GM23338 (cell line): ENCODE measurements around the gene ANKRD6. TPM values are rescaled to one million over a fixed set of nuclear protein-coding genes. Genes with fewer than 3 reads are reported as not detected.

Experiments
- ATAC-seq: fragments of 200-7000 bp; cut with Tn5 transposase; 3 replicates; pipeline ENCODE4 v1.9.1; 2020
- DNase-seq: peaks from one replicate; pipeline ENCODE4 v3.0.0-alpha.2; 2015; ENCODE audit warnings: low spot score
- H2AFZ ChIP-seq: fragments of 200-600 bp; sonication (generic); 2 replicates; pipeline ENCODE4 v1.8.0; 2016; ENCODE audit warnings: antibody characterized with exemption, mild to moderate bottlenecking, moderate library complexity
- H3F3A ChIP-seq: fragments of 200-600 bp; sonication (generic); replicated peaks from 2 replicates; pipeline ENCODE4 v1.8.0; 2017; ENCODE audit warnings: antibody characterized with exemption, mixed run types, low read depth
- H3K27ac ChIP-seq: fragments of 200-600 bp; sonication (generic); 2 replicates; pipeline ENCODE4 v1.6.1; 2016; ENCODE audit warnings: low read depth
- H3K27me3 ChIP-seq: fragments of 200-600 bp; sonication (generic); 2 replicates; pipeline ENCODE4 v1.8.0; 2016; ENCODE audit warnings: mild to moderate bottlenecking, mixed run types, moderate library complexity; ENCODE audit not compliant: insufficient read depth
- H3K36me3 ChIP-seq: fragments of 200-600 bp; sonication (generic); 2 replicates; pipeline ENCODE4 v1.8.0; 2016; ENCODE audit warnings: mild to moderate bottlenecking; ENCODE audit not compliant: insufficient read depth
- H3K4me1 ChIP-seq: fragments of 200-600 bp; sonication (generic); 2 replicates; pipeline ENCODE4 v1.8.0; 2016; ENCODE audit warnings: mild to moderate bottlenecking, moderate library complexity; ENCODE audit not compliant: insufficient read depth
- H3K4me2 ChIP-seq: fragments of 200-600 bp; sonication (generic); 2 replicates; pipeline ENCODE4 v1.7.1; 2017; ENCODE audit warnings: mixed run types
- H3K4me3 ChIP-seq: fragments of 200-600 bp; sonication (generic); 2 replicates; pipeline ENCODE4 v1.6.1; 2016; ENCODE audit warnings: mixed run types
- H3K79me2 ChIP-seq: fragments of 200-600 bp; sonication (generic); replicated peaks from 2 replicates; pipeline ENCODE4 v1.8.0; 2017; ENCODE audit warnings: mild to moderate bottlenecking; ENCODE audit not compliant: insufficient read depth
- H3K9me2 ChIP-seq: fragments of 200-600 bp; sonication (generic); 2 replicates; pipeline ENCODE4 v1.8.0; 2017; ENCODE audit not compliant: insufficient read depth
- H4K20me1 ChIP-seq: fragments of 200-600 bp; sonication (generic); replicated peaks from 2 replicates; pipeline ENCODE4 v1.8.0; 2017; ENCODE audit warnings: mild to moderate bottlenecking; ENCODE audit not compliant: insufficient read depth
- H3K27ac Mint-ChIP-seq: 2 replicates; pipeline ENCODE4 v1.8.0; 2020; ENCODE audit warnings: inconsistent platforms, mild to moderate bottlenecking, moderate library complexity, mixed read lengths
- H3K27me3 Mint-ChIP-seq: 3 replicates; pipeline ENCODE4 v1.8.0; 2022; ENCODE audit warnings: low read depth, mild to moderate bottlenecking, moderate library complexity, mixed read lengths, inconsistent platforms; ENCODE audit not compliant: insufficient read depth, poor library complexity
- H3K36me3 Mint-ChIP-seq: 3 replicates; pipeline ENCODE4 v1.8.0; 2021; ENCODE audit warnings: low read depth, mild to moderate bottlenecking, inconsistent platforms, moderate library complexity, mixed read lengths
- H3K4me1 Mint-ChIP-seq: 3 replicates; pipeline ENCODE4 v1.8.0; 2020; ENCODE audit warnings: mild to moderate bottlenecking, inconsistent platforms, mixed read lengths
- H3K4me3 Mint-ChIP-seq: 3 replicates; pipeline ENCODE4 v1.8.0; 2021; ENCODE audit warnings: moderate library complexity, mild to moderate bottlenecking, inconsistent platforms, mixed read lengths
- H3K9me3 Mint-ChIP-seq: 3 replicates; pipeline ENCODE4 v1.8.0; 2020; ENCODE audit warnings: moderate library complexity, mild to moderate bottlenecking, inconsistent platforms, mixed read lengths
- CREB1 ChIP-seq: fragments of 250-450 bp; sonication (Bioruptor Pico); IDR thresholded peaks from 2 replicates; pipeline ENCODE4 v1.5.0; 2020; ENCODE audit warnings: low read depth, mild to moderate bottlenecking, moderate library complexity
- EZH2 ChIP-seq: fragments of 200-600 bp; sonication (generic); IDR thresholded peaks from one replicate; pipeline ENCODE4 v1.8.0; 2017; ENCODE audit warnings: antibody characterized with exemption, mild to moderate bottlenecking, low read depth; ENCODE audit not compliant: unreplicated experiment
- JUNB ChIP-seq: IDR thresholded peaks from one replicate; pipeline ENCODE4 v1.6.1; 2016; ENCODE audit warnings: antibody characterized with exemption; ENCODE audit not compliant: unreplicated experiment
- POLR2AphosphoS5 ChIP-seq: IDR thresholded peaks from 2 replicates; pipeline ENCODE4 v1.6.1; 2016; ENCODE audit warnings: antibody characterized with exemption, low read depth
- REST ChIP-seq: IDR thresholded peaks from one replicate; pipeline ENCODE4 v1.6.1; 2018; ENCODE audit warnings: antibody characterized with exemption; ENCODE audit not compliant: unreplicated experiment
- ZNF462 ChIP-seq: fragments of 250-450 bp; sonication (Bioruptor Pico); IDR thresholded peaks from 2 replicates; pipeline ENCODE4 v1.5.0; 2020; ENCODE audit warnings: mild to moderate bottlenecking, moderate library complexity
- polyA plus RNA-seq: library from polyadenylated mRNA; unstranded; fragments of >200 nt; fragmentation: Nextera tagmentation; extraction: Ambion mirVana; gene quantifications from 2 replicates; pipeline ENCODE4 v1.2.1, GENCODE V29; 2016
- total RNA-seq: library from RNA; depleted of rRNA; stranded (reverse); fragments of >200 nt; shearing (Covaris generic); gene quantifications from 2 replicates; pipeline ENCODE4 v1.2.3, GENCODE V29; 2014

ANKRD6 gene
- total and polyA plus RNA-seq, 2 experiments from 2014 or later = 3.2 to 9.2 TPM

GRCh38 chr6:89505847-89506246, 72.9 kb downstream of the ANKRD6 start:
- H3K9me3 Mint-ChIP-seq = no peaks in the 10 kb centered on the region
- no peak for TF ChIP-seq POLR2AphosphoS5
- TF ChIP-seq CREB1 (CRISPR knock-in tag) = no peak
- TF ChIP-seq ZNF462 = no peak
- TF ChIP-seq JUNB = no peak
- TF ChIP-seq EZH2 = no peak
- TF ChIP-seq REST = no peak
- Histone ChIP-seq H3F3A (no peaks in the 10 kb centered on the region), H3K27ac (no peak overlapping the region), H3K36me3 (no peaks in the 10 kb centered on the region), H3K9me2 (no peaks in the 10 kb centered on the region), H3K4me1 (peaks cover 24% of the 10 kb centered on the region), H4K20me1 (no peaks in the 10 kb centered on the region; the same call in 1 of the 2 replicates), H3K4me2 (no peak overlapping the region), H3K4me3 (no peak overlapping the region), H2AFZ (no peak overlapping the region), H3K27me3 (no peaks in the 10 kb centered on the region), H3K79me2 (no peaks in the 10 kb centered on the region)
- ATAC-seq (no peak), DNase-seq (no peak)
- H3K4me1 Mint-ChIP-seq = peaks cover 47% of the 10 kb centered on the region
- no peak overlapping the region for H3K27ac Mint-ChIP-seq
- no peak overlapping the region for H3K4me3 Mint-ChIP-seq
- H3K27me3 Mint-ChIP-seq = peaks cover 2% of the 10 kb centered on the region
- H3K36me3 Mint-ChIP-seq = no peaks in the 10 kb centered on the region
